HepG2 (cell line): ENCODE results near the gene ZMYND12. TPM values are rescaled to one million over a fixed set of nuclear protein-coding genes. Genes with fewer than 3 reads are reported as not detected.

Experiments used
- ADNP ChIP-seq: sonication (generic); formaldehyde crosslinking; IDR thresholded peaks from 2 replicates; pipeline ENCODE4 v1.4.0; 2020; ENCODE audit warnings: missing genetic modification reagents
- AKNA ChIP-seq: sonication (generic); formaldehyde crosslinking; IDR thresholded peaks from 2 replicates; pipeline ENCODE4 v1.4.0; 2020; ENCODE audit warnings: missing genetic modification reagents, borderline replicate concordance
- CEBPZ ChIP-seq: IDR thresholded peaks from 2 replicates; pipeline ENCODE4 v1.6.1; 2012; ENCODE audit warnings: low read length, improper control_type of control experiment
- DR1 ChIP-seq: sonication (generic); formaldehyde crosslinking; IDR thresholded peaks from 2 replicates; pipeline ENCODE4 v1.8.0; 2021; ENCODE audit warnings: mild to moderate bottlenecking, missing genetic modification reagents, inconsistent platforms
- JUN ChIP-seq: sonication (generic); formaldehyde crosslinking; IDR thresholded peaks from 2 replicates; pipeline ENCODE4 v1.4.0; 2020; ENCODE audit warnings: mild to moderate bottlenecking, missing genetic modification reagents
- NFAT5 ChIP-seq: sonication (generic); formaldehyde crosslinking; IDR thresholded peaks from 2 replicates; pipeline ENCODE4 v1.4.0; 2020; ENCODE audit warnings: missing genetic modification reagents
- TBP ChIP-seq: sonication (generic); formaldehyde crosslinking; IDR thresholded peaks from 2 replicates; pipeline ENCODE4 v1.5.0; 2020; ENCODE audit warnings: missing genetic modification reagents
- THYN1 ChIP-seq: sonication (generic); formaldehyde crosslinking; IDR thresholded peaks from 2 replicates; pipeline ENCODE4 v1.8.1; 2023; ENCODE audit warnings: low read depth, mild to moderate bottlenecking, moderate library complexity, missing genetic modification reagents, borderline replicate concordance
- ZMAT5 ChIP-seq: sonication (generic); formaldehyde crosslinking; IDR thresholded peaks from 2 replicates; pipeline ENCODE4 v1.5.0; 2020; ENCODE audit warnings: mild to moderate bottlenecking, low read depth, missing genetic modification reagents, borderline replicate concordance
- ZNF282 ChIP-seq: fragments of 450-650 bp; IDR thresholded peaks from 2 replicates; pipeline ENCODE4 v1.6.1; 2018; ENCODE audit not compliant: partially characterized antibody
- ZNF569 ChIP-seq: sonication (generic); formaldehyde crosslinking; IDR thresholded peaks from 2 replicates; pipeline ENCODE4 v1.5.0; 2020; ENCODE audit warnings: mild to moderate bottlenecking, missing genetic modification reagents, moderate library complexity, borderline replicate concordance
- ZNF709 ChIP-seq: sonication (generic); formaldehyde crosslinking; IDR thresholded peaks from 2 replicates; pipeline ENCODE4 v1.5.0; 2020; ENCODE audit warnings: mild to moderate bottlenecking, missing genetic modification reagents
- polyA plus RNA-seq, 8 experiments: library from polyadenylated mRNA; depleted of rRNA in 3 of 8; stranded (reverse) in 7 of 8; unstranded in 1 of 8; fragments of >200 nt; fragmentation: Illumina TruSeq in 4 of 8; extraction: Trizol in 4 of 8; gene quantifications; 2 replicates each; pipeline versions ENCODE4 v1.2.1 to v1.2.3, GENCODE V29; 2011 to 2016; ENCODE audit warnings: low read depth in 4 of 8, missing spikeins in 1 of 8, mixed read lengths in 1 of 8; ENCODE audit not compliant: insufficient read depth in 1 of 8
- total RNA-seq, 5 experiments: library from RNA; depleted of rRNA; stranded (reverse); fragments of >200 nt; fragmentation: Illumina TruSeq; extraction: Trizol; gene quantifications; 2 replicates each; pipeline ENCODE4 v1.2.3, GENCODE V29; 2016; ENCODE audit warnings: low read depth in 1 of 5

ZMYND12 gene
- total and polyA plus RNA-seq, 2 of the 13 experiments (the other 11 are each of a cell fraction or from before 2014, with no cell fraction given) = 0.13 to 0.71 TPM

- TF ChIP-seq THYN1 (CRISPR knock-in tag) (no peak), ADNP (no peak), JUN (CRISPR knock-in tag) (no peak), CEBPZ (no peak), NFAT5 (CRISPR knock-in tag) (no peak), AKNA (CRISPR knock-in tag) (no peak; the same call in 1 of the 2 replicates), ZNF569 (no peak), TBP (CRISPR knock-in tag) (no peak), ZMAT5 (CRISPR knock-in tag) (no peak), ZNF282 (no peak), ZNF709 (CRISPR knock-in tag) (peak; percentile 72), DR1 (CRISPR knock-in tag) (peak; percentile 47; the same call in 1 of the 2 replicates)
Measured at GRCh38 chr1:42456010-42456753, at the start of gene ZMYND12, which contains the start of gene PPCS (continued).
